Ovary (tissue), 3 donors: ENCODE data around the gene CMTM2.

Experiments
- CTCF ChIP-seq, 3 donors: fragments of 450-650 bp in 2 of 3; fragments of 200-600 bp in 1 of 3; IDR thresholded peaks; one replicate each; pipeline versions ENCODE4 v1.5.1 to v1.8.0; 2016 to 2022; ENCODE audit warnings: antibody characterized with exemption in 3 of 3, mild to moderate bottlenecking in 1 of 3
- EP300 ChIP-seq: sonication (generic); formaldehyde crosslinking; IDR thresholded peaks from one replicate; pipeline ENCODE4 v1.6.1; 2017; ENCODE audit warnings: antibody characterized with exemption
- POLR2A ChIP-seq: fragments of 450-650 bp; IDR thresholded peaks from one replicate; pipeline ENCODE4 v1.6.1; 2017; ENCODE audit warnings: antibody characterized with exemption, mild to moderate bottlenecking, moderate library complexity
- donor health status: DM: no; HTN: no; CAD: no.

GRCh38 chr16:66549284-66550131, 29.8 kb upstream of the CMTM2 start, which contains the start of gene TK2:
- TF ChIP-seq POLR2A: peak; percentile 72
- TF ChIP-seq CTCF (IDR thresholded peaks at IDR 0.05): peak in 2 of 3 donors; percentile 18 to 20
- no peak for TF ChIP-seq EP300
